NT2/D1 (cell line): ENCODE results near the gene RSBN1L.

ENCODE experiments used
- SUZ12 ChIP-seq: IDR thresholded peaks from 2 replicates; pipeline ENCODE4 v1.6.1; 2011; ENCODE audit not compliant: insufficient read length, insufficient read depth; ENCODE audit errors: extremely low read depth
- YY1 ChIP-seq: IDR thresholded peaks from 2 replicates; pipeline ENCODE4 v1.6.1; 2011; ENCODE audit not compliant: insufficient read length, insufficient read depth
- ZNF274 ChIP-seq: IDR thresholded peaks from 2 replicates; pipeline ENCODE4 v1.6.1; 2011; ENCODE audit warnings: mild to moderate bottlenecking, low read depth, low read length

GRCh38 chr7:77778535-77778934 is 82.3 kb downstream of the RSBN1L start:
- no peak for TF ChIP-seq YY1
- no peak for TF ChIP-seq ZNF274
- no peak for TF ChIP-seq SUZ12
